CD4-positive, CD25-positive, alpha-beta regulatory T cell (primary cell): ENCODE results near the gene NBDY. TPM values are rescaled to one million over a fixed set of nuclear protein-coding genes. Genes with fewer than 3 reads are reported as not detected.
"Not testable (repeated sequence)": the region's sequence is repeated elsewhere in the genome, so short reads cannot be mapped to it uniquely, and the experiment has no call there.

Experiments
- ATAC-seq, 2 donors: fragments of 150-1000 bp; cut with Tn5 transposase; one replicate each; pipeline ENCODE4 v1.10.0; 2021; ENCODE audit warnings: low read depth in 2 of 2, moderate number of reproducible peaks in 2 of 2, moderate library complexity in 1 of 2
- DNase-seq, 3 donors: peaks; one replicate each; pipeline versions ENCODE4 v3.0.0 to v3.0.0-alpha.2; 2012 to 2022; ENCODE audit warnings: mixed read lengths in 1 of 3
- H3K27ac ChIP-seq: one replicate; pipeline ENCODE4 v1.7.0; 2013; ENCODE audit warnings: mild to moderate bottlenecking, low read length; ENCODE audit not compliant: insufficient read depth, poor library complexity, severe bottlenecking
- H3K27me3 ChIP-seq: one replicate; pipeline ENCODE4 v1.7.0; 2013; ENCODE audit warnings: low read length; ENCODE audit not compliant: control insufficient read depth, insufficient read depth
- H3K36me3 ChIP-seq: one replicate; pipeline ENCODE4 v1.7.0; 2013; ENCODE audit warnings: mild to moderate bottlenecking, low read length, moderate library complexity; ENCODE audit not compliant: control insufficient read depth, insufficient read depth
- H3K4me1 ChIP-seq: 2 replicates; pipeline ENCODE4 v1.7.0; 2013; ENCODE audit warnings: mild to moderate bottlenecking, low read length; ENCODE audit not compliant: insufficient read depth, control insufficient read depth, poor library complexity, severe bottlenecking
- H3K4me3 ChIP-seq: one replicate; pipeline ENCODE4 v1.7.0; 2013; ENCODE audit warnings: low read depth, mild to moderate bottlenecking, low read length, moderate library complexity
- H3K9me3 ChIP-seq, 2 experiments: 1 replicate in 1 of 2; 2 replicates in 1 of 2; pipeline ENCODE4 v1.7.0; 2013; ENCODE audit warnings: low read length in 2 of 2, mild to moderate bottlenecking in 1 of 2, moderate library complexity in 1 of 2; ENCODE audit not compliant: control insufficient read depth in 2 of 2
- H3K27ac Mint-ChIP-seq, 3 donors: one replicate each; pipeline ENCODE4 v1.8.0; 2020 to 2022; ENCODE audit warnings: mild to moderate bottlenecking in 3 of 3, mixed read lengths in 3 of 3, moderate library complexity in 2 of 3
- H3K27me3 Mint-ChIP-seq: one replicate; pipeline ENCODE4 v1.8.0; 2022; ENCODE audit warnings: mild to moderate bottlenecking, mixed read lengths
- H3K36me3 Mint-ChIP-seq: one replicate; pipeline ENCODE4 v1.8.0; 2020; ENCODE audit warnings: mixed read lengths
- H3K4me1 Mint-ChIP-seq, 4 donors: one replicate each; pipeline ENCODE4 v1.8.0; 2020 to 2022; ENCODE audit warnings: mixed read lengths in 4 of 4, mild to moderate bottlenecking in 1 of 4
- H3K4me3 Mint-ChIP-seq, 4 donors: one replicate each; pipeline ENCODE4 v1.8.0; 2020 to 2022; ENCODE audit warnings: mild to moderate bottlenecking in 4 of 4, mixed read lengths in 4 of 4, moderate library complexity in 3 of 4
- H3K9me3 Mint-ChIP-seq, 7 donors: one replicate each; pipeline ENCODE4 v1.8.0; 2020 to 2022; ENCODE audit warnings: mixed read lengths in 7 of 7, mild to moderate bottlenecking in 3 of 7, moderate library complexity in 2 of 7
- polyA plus RNA-seq, 4 donors: library from polyadenylated mRNA; unstranded; fragments of 300-500 nt; fragmentation: Illumina TruSeq; gene quantifications; one replicate each; pipeline ENCODE4 v1.2.3, GENCODE V29; 2021
- total RNA-seq: library from RNA; stranded (reverse); gene quantifications from one replicate; pipeline ENCODE4 v1.2.3, GENCODE V29; 2022

NBDY gene
- total RNA-seq (29.0 TPM), polyA plus RNA-seq (10 to 100 TPM; 47.3 to 61.5 (median 56.0) TPM)

GRCh38 chrX:56729152-56729850 lies at the start of gene NBDY:
Gene NBDY, plus strand, starts transcription at chrX:56729243. Its CDS starts 111 bp downstream, at chrX:56729354.
- H3K4me3 ChIP-seq, result peak within 1 kb of the TSS; percentile 94
- Mint-ChIP-seq H3K4me3 (peak within 1 kb of the TSS; percentile 89 to 97 (median 94)), H3K27me3 (no peaks in the 10 kb centered on the region), H3K27ac (peak within 1 kb of the TSS; percentile 92 to 98 (median 97)), H3K4me1 (peaks cover 5 to 35% (median 20%) of the 10 kb centered on the region in 4 donors), H3K9me3 (no peaks in the 10 kb centered on the region), H3K36me3 (no peaks in the 10 kb centered on the region)
- no peaks in the 10 kb centered on the region for H3K9me3 ChIP-seq
- peak; percentile 53 to 70 for ATAC-seq
- peaks cover 5% of the 10 kb centered on the region for H3K4me1 ChIP-seq
- H3K36me3 ChIP-seq, result no peaks in the 10 kb centered on the region
- H3K27me3 ChIP-seq, result no peaks in the 10 kb centered on the region
- H3K27ac ChIP-seq, result peak within 1 kb of the TSS; percentile 81
- peak; percentile 8 to 54 (median 46) for DNase-seq

- not testable (repeated sequence) for H3K36me3 ChIP-seq, H3K27me3 Mint-ChIP-seq, H3K36me3 Mint-ChIP-seq, H3K27ac Mint-ChIP-seq, H3K9me3 Mint-ChIP-seq, H3K9me3 ChIP-seq, H3K27ac ChIP-seq, H3K27me3 ChIP-seq, H3K4me3 ChIP-seq, H3K4me1 Mint-ChIP-seq, H3K4me3 Mint-ChIP-seq, H3K4me1 ChIP-seq, ATAC-seq, DNase-seq
Measured at GRCh38 chrX:56704530-56704929, 24.5 kb upstream of the NBDY start.

GRCh38 chrX:56726605-56727004 lies 2.4 kb upstream of the NBDY start:
- Mint-ChIP-seq H3K36me3 (no peaks in the 10 kb centered on the region), H3K27me3 (no peaks in the 10 kb centered on the region), H3K4me1 (peaks cover 5 to 21% (median 12%) of the 10 kb centered on the region in 4 donors), H3K9me3 (no peaks in the 10 kb centered on the region), H3K27ac (peak overlapping the region in 1 of 3 donors; percentile 57), H3K4me3 (peak overlapping the region in 2 of 4 donors; percentile 64 to 81)
- ATAC-seq, result peak; percentile 61 to 69
- DNase-seq, result peak; percentile 9 to 74 (median 64)
- no peaks in the 10 kb centered on the region for H3K27me3 ChIP-seq
- no peak overlapping the region for H3K4me3 ChIP-seq
- no peak overlapping the region for H3K27ac ChIP-seq
- peaks cover 5% of the 10 kb centered on the region for H3K4me1 ChIP-seq
- H3K9me3 ChIP-seq, result no peaks in the 10 kb centered on the region
- no peaks in the 10 kb centered on the region for H3K36me3 ChIP-seq

GRCh38 chrX:56727531-56727930 lies 1.5 kb upstream of the NBDY start:
- Mint-ChIP-seq H3K4me1 (peaks cover 5 to 26% (median 16%) of the 10 kb centered on the region in 4 donors), H3K9me3 (no peaks in the 10 kb centered on the region), H3K36me3 (no peaks in the 10 kb centered on the region), H3K27ac (peak overlapping the region in 2 of 3 donors; percentile 1 to 33), H3K27me3 (no peaks in the 10 kb centered on the region), H3K4me3 (peak overlapping the region in 1 of 4 donors; percentile 43)
- DNase-seq (no peak), ATAC-seq (no peak)
- H3K4me1 ChIP-seq, result peaks cover 5% of the 10 kb centered on the region
- H3K27ac ChIP-seq, result no peak overlapping the region
- no peak overlapping the region for H3K4me3 ChIP-seq
- no peaks in the 10 kb centered on the region for H3K27me3 ChIP-seq
- no peaks in the 10 kb centered on the region for H3K9me3 ChIP-seq
- no peaks in the 10 kb centered on the region for H3K36me3 ChIP-seq

- H3K4me3 ChIP-seq, result peak overlapping the region; percentile 94
- DNase-seq (peak in 1 of 3 donors; percentile 6), ATAC-seq (no peak)
- Mint-ChIP-seq H3K4me1 (peaks cover 5 to 29% (median 16%) of the 10 kb centered on the region in 4 donors), H3K27me3 (no peaks in the 10 kb centered on the region), H3K27ac (peak overlapping the region; percentile 1 to 74 (median 36)), H3K36me3 (no peaks in the 10 kb centered on the region), H3K4me3 (peak overlapping the region; percentile 74 to 95 (median 84)), H3K9me3 (no peaks in the 10 kb centered on the region)
- peaks cover 5% of the 10 kb centered on the region for H3K4me1 ChIP-seq
- H3K9me3 ChIP-seq, result no peaks in the 10 kb centered on the region
- no peaks in the 10 kb centered on the region for H3K36me3 ChIP-seq
- H3K27ac ChIP-seq, result peak overlapping the region; percentile 81
- no peaks in the 10 kb centered on the region for H3K27me3 ChIP-seq
Measured at GRCh38 chrX:56728321-56728720, 722 bp upstream of the NBDY start.

GRCh38 chrX:56728752-56729151 lies 291 bp upstream of the NBDY start:
- Histone ChIP-seq H3K9me3 (no peaks in the 10 kb centered on the region), H3K27me3 (no peaks in the 10 kb centered on the region), H3K36me3 (no peaks in the 10 kb centered on the region), H3K4me1 (peaks cover 5% of the 10 kb centered on the region), H3K4me3 (peak overlapping the region; percentile 94), H3K27ac (peak overlapping the region; percentile 81)
- DNase-seq, result peak; percentile 7 to 55 (median 39)
- Mint-ChIP-seq H3K27ac (peak overlapping the region in 2 of 3 donors; percentile 92 to 97), H3K27me3 (no peaks in the 10 kb centered on the region), H3K36me3 (no peaks in the 10 kb centered on the region), H3K4me3 (peak overlapping the region; percentile 89 to 97 (median 94)), H3K9me3 (no peaks in the 10 kb centered on the region), H3K4me1 (peaks cover 5 to 34% (median 20%) of the 10 kb centered on the region in 4 donors)
- ATAC-seq, result peak; percentile 43 to 53

- Histone ChIP-seq H3K27me3 (no peaks in the 10 kb centered on the region), H3K4me3 (no peak overlapping the region), H3K27ac (no peak overlapping the region), H3K4me1 (peaks cover 5% of the 10 kb centered on the region), H3K36me3 (no peaks in the 10 kb centered on the region), H3K9me3 (no peaks in the 10 kb centered on the region)
- ATAC-seq, result peak in 1 of 2 donors; percentile 61
- H3K36me3 Mint-ChIP-seq, result peaks cover 9% of the 10 kb centered on the region
- H3K27ac Mint-ChIP-seq, result peak overlapping the region in 1 of 3 donors; percentile 71
- no peaks in the 10 kb centered on the region for H3K9me3 Mint-ChIP-seq
- DNase-seq, result peak; percentile 50 to 69 (median 51)
- no peaks in the 10 kb centered on the region for H3K27me3 Mint-ChIP-seq
- peak overlapping the region in 1 of 4 donors; percentile 16 for H3K4me3 Mint-ChIP-seq
- peaks cover 0 to 27% (median 20%) of the 10 kb centered on the region in 4 donors for H3K4me1 Mint-ChIP-seq
Measured at GRCh38 chrX:56733459-56734046, 4.5 kb downstream of the NBDY start.
